ENCODE results near the gene PDPN. TPM values are rescaled to one million over a fixed set of nuclear protein-coding genes. Genes with fewer than 3 reads are reported as not detected.
"Not testable (repeated sequence)": the region's sequence is repeated elsewhere in the genome, so short reads cannot be mapped to it uniquely, and the experiment has no call there.

PDPN gene
- total and polyA plus RNA-seq, 7 donors = 17.2 to 38.4 (median 27.9) TPM

- Histone ChIP-seq H3K9me3 (no peaks in the 10 kb centered on the region), H3K27me3 (ENCODE audit: insufficient read depth in 3 of 3, low read length in 2 of 3) (no peaks in the 10 kb centered on the region), H3K4me3 (no peak overlapping the region), H3K4me1 (no peaks in the 10 kb centered on the region), H3K36me3 (ENCODE audit: insufficient read depth in 1 of 2, low read depth in 1 of 2) (no peaks in the 10 kb centered on the region), H3K27ac (no peak overlapping the region)
- no peak for TF ChIP-seq CTCF (IDR thresholded peaks at IDR 0.05)
- 85 to 90% (median 87%) methylated on average over 5 of the region's 5 CpGs for WGBS, 3 donors
- ATAC-seq (no peak), DNase-seq (no peak)
- intact Hi-C loops (cut with DNase I) = no loop called here
Observed at GRCh38 chr1:13564073-13564472, 19.6 kb upstream of the PDPN start.

- 53 to 65% (median 58%) methylated on average over 7 of the region's 7 CpGs for WGBS, 3 donors
- DNase-seq, H3K27ac ChIP-seq: not testable (repeated sequence)
Observed at GRCh38 chr1:13570435-13570834, 13.2 kb upstream of the PDPN start.

GRCh38 chr1:13570924-13571323 is 12.7 kb upstream of the PDPN start:
- intact Hi-C loops (cut with DNase I) = loop anchor here in 1 of 2 donors (10.0 kb wide), 1 partner anchor 106 kb away; no protein-coding TSS in a partner anchor
- Histone ChIP-seq H3K4me1 (no peaks in the 10 kb centered on the region), H3K27ac (no peak overlapping the region), H3K9me3 (no peaks in the 10 kb centered on the region), H3K27me3 (ENCODE audit: insufficient read depth in 3 of 3, low read length in 2 of 3) (no peaks in the 10 kb centered on the region), H3K36me3 (ENCODE audit: insufficient read depth in 1 of 2, low read depth in 1 of 2) (no peaks in the 10 kb centered on the region), H3K4me3 (no peak overlapping the region)
- TF ChIP-seq CTCF (IDR thresholded peaks at IDR 0.05) = peak; percentile 53
- WGBS, 3 donors = 65 to 72% (median 67%) methylated on average over 5 of the region's 5 CpGs
- ATAC-seq = peak in 2 of 4 donors; percentile 52 to 55
- DNase-seq = no peak

More at GRCh38 chr1:13570435-13570834, 13.2 kb upstream of the PDPN start:
- H3K4me1 ChIP-seq; H3K9me3 ChIP-seq; H3K27me3 ChIP-seq (ENCODE audit: insufficient read depth in 3 of 3, low read length in 2 of 3); H3K36me3 ChIP-seq (ENCODE audit: insufficient read depth in 1 of 2, low read depth in 1 of 2); ATAC-seq; H3K4me3 ChIP-seq: not testable (repeated sequence)
- intact Hi-C loops (cut with DNase I) = loop anchor here in 1 of 2 donors (10.0 kb wide), 1 partner anchor 106 kb away; no protein-coding TSS in a partner anchor

GRCh38 chr1:13573586-13573985 is 10.0 kb upstream of the PDPN start:
- H3K36me3 ChIP-seq (ENCODE audit: insufficient read depth in 1 of 2, low read depth in 1 of 2) = no peaks in the 10 kb centered on the region
- H3K4me1 ChIP-seq = no peaks in the 10 kb centered on the region
- DNase-seq = no peak
- no peak for TF ChIP-seq CTCF (IDR thresholded peaks at IDR 0.05)
- H3K4me3 ChIP-seq = no peak overlapping the region
- no peak for ATAC-seq
- H3K27me3 ChIP-seq (ENCODE audit: insufficient read depth in 3 of 3, low read length in 2 of 3) = peaks cover 0 to 10% (median 0%) of the 10 kb centered on the region in 3 donors
- intact Hi-C loops (cut with DNase I) = loop anchor here in 1 of 2 donors (10.0 kb wide), 1 partner anchor 109 kb away; no protein-coding TSS in a partner anchor
- no peak overlapping the region for H3K27ac ChIP-seq
- WGBS, 3 donors = 51 to 64% (median 55%) methylated on average over 4 of the region's 4 CpGs
- no peaks in the 10 kb centered on the region for H3K9me3 ChIP-seq

- no peak overlapping the region for H3K4me3 ChIP-seq
- no peak for TF ChIP-seq CTCF (IDR thresholded peaks at IDR 0.05)
- 75 to 83% (median 78%) methylated on average over 11 of the region's 11 CpGs for WGBS, 3 donors
- no peak overlapping the region for H3K27ac ChIP-seq
- peaks cover 0 to 10% (median 0%) of the 10 kb centered on the region in 3 donors for H3K27me3 ChIP-seq (ENCODE audit: insufficient read depth in 3 of 3, low read length in 2 of 3)
- H3K4me1 ChIP-seq = no peaks in the 10 kb centered on the region
- ATAC-seq = no peak
- no peaks in the 10 kb centered on the region for H3K36me3 ChIP-seq (ENCODE audit: insufficient read depth in 1 of 2, low read depth in 1 of 2)
- intact Hi-C loops (cut with DNase I) = loop anchor here in 1 of 2 donors (10.0 kb wide), 1 partner anchor 112 kb away; no protein-coding TSS in a partner anchor
- no peaks in the 10 kb centered on the region for H3K9me3 ChIP-seq
- no peak for DNase-seq
Observed at GRCh38 chr1:13576926-13577325, 6.7 kb upstream of the PDPN start.

Measured in psoas muscle (tissue), 8 donors.